Gastrocnemius medialis (tissue), 4 donors: ENCODE measurements around the gene RPL22L1.

Source experiments
- CTCF ChIP-seq, 5 experiments: fragments of 450-650 bp in 3 of 5; fragments of 200-600 bp in 2 of 5; sonication (generic) in 2 of 5; IDR thresholded peaks in 4 of 5; conservative IDR thresholded peaks in 1 of 5; 1 replicate in 4 of 5; 2 replicates in 1 of 5; pipeline ENCODE4 v1.5.1; 2016 to 2019; ENCODE audit warnings: antibody characterized with exemption in 5 of 5, mild to moderate bottlenecking in 3 of 5, moderate library complexity in 3 of 5
- POLR2A ChIP-seq, 2 donors: fragments of 450-650 bp; IDR thresholded peaks; one replicate each; pipeline ENCODE4 v1.6.1; 2017; ENCODE audit warnings: antibody characterized with exemption in 2 of 2, mild to moderate bottlenecking in 2 of 2, moderate library complexity in 2 of 2

GRCh38 chr3:170908235-170909116 lies 38.5 kb upstream of the RPL22L1 start, which contains the start of gene EIF5A2:
- TF ChIP-seq CTCF (IDR thresholded peaks at IDR 0.05 in 4 of 5, conservative IDR thresholded peaks at IDR 0.05 in 1 of 5) (no peak), POLR2A (IDR thresholded peaks at IDR 0.05) (peak in 1 of 2 donors; percentile 36)
